Naive thymus-derived CD4-positive, alpha-beta T cell (primary cell): ENCODE results near the gene PUSL1. TPM values are rescaled to one million over a fixed set of nuclear protein-coding genes. Genes with fewer than 3 reads are reported as not detected.
A peak's percentile ranks its signal among the peaks of the same experiment; 100 is the strongest.

Experiments used
- ATAC-seq: fragments of 150-1000 bp; cut with Tn5 transposase; 2 replicates; pipeline ENCODE4 v1.10.0; 2021; ENCODE audit warnings: mild to moderate bottlenecking, moderate library complexity
- CTCF ChIA-PET: fragments of 350-600 bp; sonication (Branson Sonifier 250); formaldehyde crosslinking; loops from one replicate; lab custom pipeline; 2021; ENCODE audit warnings: antibody characterized with exemption; lab: Charles Lee
- POLR2A ChIA-PET: fragments of 350-600 bp; sonication (Branson Sonifier 250); formaldehyde crosslinking; loops from one replicate; lab custom pipeline; 2021; ENCODE audit warnings: antibody characterized with exemption, inconsistent platforms; lab: Charles Lee
- DNase-seq, 9 donors: peaks; one replicate each; pipeline versions ENCODE4 v3.0.0 to v3.0.0-alpha.2; 2020 to 2022; ENCODE audit warnings: mixed read lengths in 1 of 9
- H3K27ac ChIP-seq: one replicate; pipeline ENCODE4 v1.7.0; 2013; ENCODE audit warnings: mild to moderate bottlenecking, low read depth, low read length, moderate library complexity
- H3K27me3 ChIP-seq, 2 donors: one replicate each; pipeline ENCODE4 v1.7.0; 2013; ENCODE audit warnings: low read length in 2 of 2, mild to moderate bottlenecking in 2 of 2, moderate library complexity in 2 of 2; ENCODE audit not compliant: control insufficient read depth in 2 of 2, insufficient read depth in 2 of 2
- H3K36me3 ChIP-seq, 3 experiments: 1 replicate in 2 of 3; 2 replicates in 1 of 3; pipeline ENCODE4 v1.7.0; 2013; ENCODE audit warnings: low read length in 3 of 3, mild to moderate bottlenecking in 3 of 3, moderate library complexity in 1 of 3; ENCODE audit not compliant: insufficient read depth in 3 of 3, control insufficient read depth in 2 of 3
- H3K4me1 ChIP-seq, 2 donors: one replicate each; pipeline ENCODE4 v1.7.0; 2013; ENCODE audit warnings: low read length in 2 of 2, mild to moderate bottlenecking in 2 of 2, moderate library complexity in 1 of 2; ENCODE audit not compliant: control insufficient read depth in 2 of 2, insufficient read depth in 2 of 2
- H3K4me3 ChIP-seq: 2 replicates; pipeline ENCODE4 v1.7.0; 2013; ENCODE audit warnings: mild to moderate bottlenecking, low read length
- H3K9me3 ChIP-seq, 3 experiments: 1 replicate in 2 of 3; 2 replicates in 1 of 3; pipeline ENCODE4 v1.7.0; 2013; ENCODE audit warnings: low read length in 3 of 3; ENCODE audit not compliant: control insufficient read depth in 2 of 3
- H3K27ac Mint-ChIP-seq, 9 donors: one replicate each; pipeline ENCODE4 v1.8.0; 2020 to 2022; ENCODE audit warnings: mixed read lengths in 9 of 9, mild to moderate bottlenecking in 8 of 9, moderate library complexity in 5 of 9, inconsistent platforms in 2 of 9
- H3K27me3 Mint-ChIP-seq, 5 donors: one replicate each; pipeline ENCODE4 v1.8.0; 2021 to 2022; ENCODE audit warnings: mixed read lengths in 5 of 5, mild to moderate bottlenecking in 1 of 5
- H3K36me3 Mint-ChIP-seq, 5 donors: one replicate each; pipeline ENCODE4 v1.8.0; 2020 to 2022; ENCODE audit warnings: mixed read lengths in 5 of 5, mild to moderate bottlenecking in 3 of 5, inconsistent platforms in 1 of 5
- H3K4me1 Mint-ChIP-seq, 7 donors: one replicate each; pipeline ENCODE4 v1.8.0; 2020 to 2022; ENCODE audit warnings: mixed read lengths in 7 of 7, mild to moderate bottlenecking in 3 of 7, inconsistent platforms in 1 of 7
- H3K4me3 Mint-ChIP-seq, 10 donors: one replicate each; pipeline ENCODE4 v1.8.0; 2020 to 2022; ENCODE audit warnings: mild to moderate bottlenecking in 10 of 10, mixed read lengths in 10 of 10, moderate library complexity in 6 of 10, inconsistent platforms in 2 of 10
- H3K9me3 Mint-ChIP-seq, 11 donors: one replicate each; pipeline ENCODE4 v1.8.0; 2020 to 2022; ENCODE audit warnings: mixed read lengths in 11 of 11, mild to moderate bottlenecking in 4 of 11, inconsistent platforms in 1 of 11, moderate library complexity in 1 of 11
- intact Hi-C, 2 donors: fragments of 100-400 bp; cut with micrococcal nuclease; formaldehyde crosslinking; loops; one replicate each; pipeline ENCODE4 v1.15.1; 2023
- polyA plus RNA-seq, 2 donors: library from polyadenylated mRNA; unstranded; fragments of 300-500 nt; fragmentation: Illumina TruSeq; gene quantifications; one replicate each; pipeline ENCODE4 v1.2.3, GENCODE V29; 2021
- total RNA-seq, 6 experiments: library from RNA in 5 of 6; stranded (reverse) in 5 of 6; gene quantifications; 1 replicate in 5 of 6; 2 replicates in 1 of 6; pipeline ENCODE4 v1.2.3 and lab custom pipeline; 2021 to 2026

The PUSL1 gene
- total and polyA plus RNA-seq, 7 experiments from 2014 or later, result 16.2 to 26.1 (median 19.4) TPM

GRCh38 chr1:1329304-1330210 lies 21.2 kb downstream of the PUSL1 start:
- ATAC-seq, result no peak
- intact Hi-C loops, result no loop called here
- POLR2A ChIA-PET, result interaction anchor here (0.6 kb wide), 1 partner anchor 15 kb away, joined by 3 read pairs; no protein-coding TSS in a partner anchor
- DNase-seq, result no peak
- Mint-ChIP-seq H3K27ac (no peak overlapping the region), H3K9me3 (no peaks in the 10 kb centered on the region), H3K27me3 (no peaks in the 10 kb centered on the region), H3K36me3 (peaks cover 0 to 7% (median 0%) of the 10 kb centered on the region in 5 donors), H3K4me3 (peak overlapping the region in 3 of 10 donors; percentile 16 to 53 (median 52)), H3K4me1 (peaks cover 0 to 25% (median 16%) of the 10 kb centered on the region in 7 donors)
- CTCF ChIA-PET, result interaction anchor here (1.8 kb wide), 1 partner anchor 42 kb away, joined by 4 read pairs; no protein-coding TSS in a partner anchor
- Histone ChIP-seq H3K9me3 (no peaks in the 10 kb centered on the region), H3K4me1 (peaks cover 12 to 19% of the 10 kb centered on the region in 2 donors), H3K4me3 (no peak overlapping the region), H3K27ac (no peak overlapping the region), H3K27me3 (no peaks in the 10 kb centered on the region), H3K36me3 (peaks cover 0 to 23% (median 0%) of the 10 kb centered on the region in 3 experiments)

GRCh38 chr1:1330366-1331067 lies 22.1 kb downstream of the PUSL1 start:
- ATAC-seq (no peak), DNase-seq (no peak)
- no peaks in the 10 kb centered on the region for H3K27me3 ChIP-seq
- ChIA-PET CTCF (interaction anchor here (0.5 to 1.8 kb wide), 2 partner anchors 10 to 41 kb away, joined by 3 to 4 read pairs; no protein-coding TSS in a partner anchor), POLR2A (no interaction called here)
- H3K36me3 ChIP-seq, result peaks cover 0 to 23% (median 0%) of the 10 kb centered on the region in 3 experiments
- Mint-ChIP-seq H3K27ac (no peak overlapping the region), H3K27me3 (no peaks in the 10 kb centered on the region), H3K9me3 (no peaks in the 10 kb centered on the region), H3K4me1 (peaks cover 0 to 22% (median 13%) of the 10 kb centered on the region in 7 donors), H3K4me3 (no peak overlapping the region), H3K36me3 (peaks cover 0 to 7% (median 0%) of the 10 kb centered on the region in 5 donors)
- no peaks in the 10 kb centered on the region for H3K9me3 ChIP-seq
- no peak overlapping the region for H3K27ac ChIP-seq
- H3K4me3 ChIP-seq, result no peak overlapping the region
- peaks cover 8 to 13% of the 10 kb centered on the region in 2 donors for H3K4me1 ChIP-seq
- intact Hi-C loops, result no loop called here

- intact Hi-C loops, result no loop called here
- Mint-ChIP-seq H3K9me3 (no peaks in the 10 kb centered on the region), H3K4me1 (peaks cover 0 to 14% (median 6%) of the 10 kb centered on the region in 7 donors), H3K27me3 (no peaks in the 10 kb centered on the region), H3K4me3 (peak within 1 kb of the TSS in 1 of 10 donors; percentile 53), H3K36me3 (peaks cover 0 to 5% (median 0%) of the 10 kb centered on the region in 5 donors), H3K27ac (no peak within 1 kb of the TSS)
- DNase-seq, result no peak
- POLR2A ChIA-PET, result no interaction called here
- peaks cover 0 to 5% of the 10 kb centered on the region in 2 donors for H3K4me1 ChIP-seq
- H3K27me3 ChIP-seq, result no peaks in the 10 kb centered on the region
- H3K36me3 ChIP-seq, result peaks cover 0 to 23% (median 0%) of the 10 kb centered on the region in 3 experiments
- H3K27ac ChIP-seq, result no peak within 1 kb of the TSS
- H3K4me3 ChIP-seq, result no peak within 1 kb of the TSS
- CTCF ChIA-PET, result interaction anchor here (1.8 kb wide), 1 partner anchor 40 kb away, joined by 4 read pairs; no protein-coding TSS in a partner anchor
- ATAC-seq, result no peak
- H3K9me3 ChIP-seq, result no peaks in the 10 kb centered on the region
Observed at GRCh38 chr1:1331068-1331965, 22.9 kb downstream of the PUSL1 start, which contains the start of gene TAS1R3. Gene TAS1R3, plus strand, starts transcription at chr1:1331280. Its CDS starts 66 bp downstream, at chr1:1331346.

- intact Hi-C loops, result no loop called here
- no peak overlapping the region for H3K4me3 ChIP-seq
- no peaks in the 10 kb centered on the region for H3K27me3 ChIP-seq
- Mint-ChIP-seq H3K27me3 (no peaks in the 10 kb centered on the region), H3K4me1 (peaks cover 0 to 7% (median 4%) of the 10 kb centered on the region in 7 donors), H3K4me3 (no peak overlapping the region), H3K9me3 (no peaks in the 10 kb centered on the region), H3K27ac (no peak overlapping the region), H3K36me3 (peaks cover 0 to 5% (median 0%) of the 10 kb centered on the region in 5 donors)
- no peaks in the 10 kb centered on the region for H3K4me1 ChIP-seq
- no peak for DNase-seq
- CTCF ChIA-PET, result no interaction called here
- H3K36me3 ChIP-seq, result peaks cover 0 to 20% (median 0%) of the 10 kb centered on the region in 3 experiments
- ATAC-seq, result no peak
- no peaks in the 10 kb centered on the region for H3K9me3 ChIP-seq
- H3K27ac ChIP-seq, result no peak overlapping the region
- POLR2A ChIA-PET, result no interaction called here
Observed at GRCh38 chr1:1332031-1332755, 23.8 kb downstream of the PUSL1 start.

- peaks cover 0 to 5% (median 0%) of the 10 kb centered on the region in 5 donors for H3K36me3 Mint-ChIP-seq
- DNase-seq (no peak), ATAC-seq (no peak)
- no peak overlapping the region for H3K27ac ChIP-seq
- H3K9me3 Mint-ChIP-seq, result no peaks in the 10 kb centered on the region
- CTCF ChIA-PET, result no interaction called here
- POLR2A ChIA-PET, result no interaction called here
- no peak overlapping the region for H3K4me3 Mint-ChIP-seq
- H3K27me3 Mint-ChIP-seq, result no peaks in the 10 kb centered on the region
- no peaks in the 10 kb centered on the region for H3K9me3 ChIP-seq
- H3K4me3 ChIP-seq, result no peak overlapping the region
- H3K4me1 Mint-ChIP-seq, result peaks cover 0 to 7% (median 4%) of the 10 kb centered on the region in 7 donors
- intact Hi-C loops, result no loop called here
- no peaks in the 10 kb centered on the region for H3K27me3 ChIP-seq
- peaks cover 0 to 17% (median 0%) of the 10 kb centered on the region in 3 experiments for H3K36me3 ChIP-seq
- H3K27ac Mint-ChIP-seq, result no peak overlapping the region
- no peaks in the 10 kb centered on the region for H3K4me1 ChIP-seq
Observed at GRCh38 chr1:1332774-1333480, 24.5 kb downstream of the PUSL1 start.
